HG03439 (cell line): Measurements from ENCODE around the gene SARS1.

Source experiments
- ATAC-seq: cut with Tn5 transposase; IDR thresholded peaks from one replicate; pipeline ENCODE4 v1.9.1; 2021; ENCODE audit warnings: mild to moderate bottlenecking, moderate library complexity; ENCODE audit not compliant: unreplicated experiment

The SARS1 gene

GRCh38 chr1:109259674-109260557, 46.2 kb downstream of the SARS1 start:
- no peak for ATAC-seq

DNA sequence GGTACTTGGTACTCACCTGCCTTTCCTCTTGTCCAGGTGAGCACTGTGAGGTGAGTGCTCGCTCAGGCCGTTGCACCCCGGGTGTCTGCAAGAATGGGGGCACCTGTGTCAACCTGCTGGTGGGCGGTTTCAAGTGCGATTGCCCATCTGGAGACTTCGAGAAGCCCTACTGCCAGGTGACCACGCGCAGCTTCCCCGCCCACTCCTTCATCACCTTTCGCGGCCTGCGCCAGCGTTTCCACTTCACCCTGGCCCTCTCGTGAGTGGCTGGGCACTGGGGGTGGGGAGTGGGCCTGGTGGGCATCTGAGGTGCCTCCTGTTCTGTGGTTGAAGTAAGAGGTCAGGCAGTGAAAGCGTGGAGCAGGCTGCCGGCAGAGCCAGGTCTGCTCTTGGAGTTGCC, 47.3 kb downstream of the SARS1 start:
- no peak for ATAC-seq

GRCh38 chr1:109261578-109261977, 47.9 kb downstream of the SARS1 start:
- ATAC-seq = no peak

DNA sequence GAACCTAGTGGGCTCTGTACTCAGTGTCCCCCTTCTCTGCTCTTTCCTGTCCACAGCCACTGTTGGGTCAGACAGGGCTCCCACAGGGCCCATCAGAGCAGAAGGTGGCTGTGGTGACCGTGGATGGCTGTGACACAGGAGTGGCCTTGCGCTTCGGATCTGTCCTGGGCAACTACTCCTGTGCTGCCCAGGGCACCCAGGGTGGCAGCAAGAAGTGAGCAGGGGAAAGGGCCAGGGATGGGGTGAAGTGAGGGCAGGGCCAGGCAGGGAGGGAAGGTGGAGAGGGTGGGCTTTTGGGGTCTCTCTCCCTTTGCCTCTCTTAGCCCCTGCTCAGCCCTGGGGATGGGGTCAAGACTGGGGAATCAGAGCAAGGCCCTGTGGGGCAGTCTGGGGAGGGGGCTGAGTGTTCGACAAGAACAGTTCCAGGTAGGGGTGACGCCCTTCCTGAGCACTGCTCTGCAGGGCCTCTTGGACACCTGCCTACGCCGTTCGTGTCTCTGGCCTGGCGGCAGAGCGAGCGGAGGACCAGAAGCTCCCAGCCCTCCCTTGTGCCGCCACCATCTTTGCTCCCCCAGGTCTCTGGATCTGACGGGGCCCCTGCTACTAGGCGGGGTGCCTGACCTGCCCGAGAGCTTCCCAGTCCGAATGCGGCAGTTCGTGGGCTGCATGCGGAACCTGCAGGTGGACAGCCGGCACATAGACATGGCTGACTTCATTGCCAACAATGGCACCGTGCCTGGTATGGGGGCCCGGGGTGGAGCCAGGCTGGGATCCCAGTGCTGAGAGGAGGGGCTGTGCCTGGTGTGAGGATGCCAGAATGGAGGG, 48.7 kb downstream of the SARS1 start:
- ATAC-seq = no peak

- no peak for ATAC-seq
Measured at GRCh38 chr1:109263234-109263596, 49.5 kb downstream of the SARS1 start.

GRCh38 chr1:109263597-109264378, 50.1 kb downstream of the SARS1 start:
- peak; percentile 69 for ATAC-seq

- no peak for ATAC-seq
Measured at GRCh38 chr1:109264379-109264755, 50.6 kb downstream of the SARS1 start.

DNA sequence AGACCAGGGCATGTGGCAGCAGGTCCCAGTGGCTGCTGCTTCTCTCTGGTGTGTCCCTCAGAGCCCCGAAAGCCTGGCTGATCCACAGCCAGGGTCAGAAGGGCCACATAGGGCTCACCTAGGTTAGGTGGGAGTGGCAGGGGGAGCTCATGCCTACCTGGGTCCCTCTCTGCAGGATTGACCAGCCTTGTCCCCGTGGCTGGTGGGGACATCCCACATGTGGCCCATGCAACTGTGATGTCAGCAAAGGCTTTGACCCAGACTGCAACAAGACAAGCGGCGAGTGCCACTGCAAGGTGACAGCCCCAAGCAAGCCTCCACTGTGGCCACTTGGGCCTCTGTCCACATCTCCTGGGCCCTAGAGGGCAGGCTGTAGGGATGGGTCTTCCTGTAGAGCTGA, 51.3 kb downstream of the SARS1 start:
- ATAC-seq = no peak

DNA sequence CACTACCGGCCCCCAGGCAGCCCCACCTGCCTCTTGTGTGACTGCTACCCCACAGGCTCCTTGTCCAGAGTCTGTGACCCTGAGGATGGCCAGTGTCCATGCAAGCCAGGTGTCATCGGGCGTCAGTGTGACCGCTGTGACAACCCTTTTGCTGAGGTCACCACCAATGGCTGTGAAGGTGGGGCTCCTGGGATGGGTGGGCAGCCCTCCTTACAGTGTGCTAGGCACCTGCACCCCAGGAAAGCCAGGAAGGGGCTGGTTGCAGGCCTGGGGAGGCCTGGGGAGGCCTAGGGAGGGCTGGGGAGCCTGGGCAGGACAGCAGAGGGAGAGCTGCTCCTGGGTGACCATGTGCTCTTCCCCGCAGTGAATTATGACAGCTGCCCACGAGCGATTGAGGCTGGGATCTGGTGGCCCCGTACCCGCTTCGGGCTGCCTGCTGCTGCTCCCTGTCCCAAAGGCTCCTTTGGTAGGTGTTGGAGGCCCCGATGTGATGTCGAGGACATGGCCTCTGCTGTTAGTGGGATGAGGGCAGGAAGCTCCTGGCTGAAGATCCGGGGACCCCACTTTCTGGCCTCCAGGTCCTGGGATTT, 52.1 kb downstream of the SARS1 start:
- no peak for ATAC-seq

GRCh38 chr1:109266965-109267364, 53.2 kb downstream of the SARS1 start:
- no peak for ATAC-seq

- ATAC-seq = no peak
Measured at GRCh38 chr1:109267743-109268300, 54.1 kb downstream of the SARS1 start.

GRCh38 chr1:109268431-109269211, 54.9 kb downstream of the SARS1 start:
- no peak for ATAC-seq

DNA sequence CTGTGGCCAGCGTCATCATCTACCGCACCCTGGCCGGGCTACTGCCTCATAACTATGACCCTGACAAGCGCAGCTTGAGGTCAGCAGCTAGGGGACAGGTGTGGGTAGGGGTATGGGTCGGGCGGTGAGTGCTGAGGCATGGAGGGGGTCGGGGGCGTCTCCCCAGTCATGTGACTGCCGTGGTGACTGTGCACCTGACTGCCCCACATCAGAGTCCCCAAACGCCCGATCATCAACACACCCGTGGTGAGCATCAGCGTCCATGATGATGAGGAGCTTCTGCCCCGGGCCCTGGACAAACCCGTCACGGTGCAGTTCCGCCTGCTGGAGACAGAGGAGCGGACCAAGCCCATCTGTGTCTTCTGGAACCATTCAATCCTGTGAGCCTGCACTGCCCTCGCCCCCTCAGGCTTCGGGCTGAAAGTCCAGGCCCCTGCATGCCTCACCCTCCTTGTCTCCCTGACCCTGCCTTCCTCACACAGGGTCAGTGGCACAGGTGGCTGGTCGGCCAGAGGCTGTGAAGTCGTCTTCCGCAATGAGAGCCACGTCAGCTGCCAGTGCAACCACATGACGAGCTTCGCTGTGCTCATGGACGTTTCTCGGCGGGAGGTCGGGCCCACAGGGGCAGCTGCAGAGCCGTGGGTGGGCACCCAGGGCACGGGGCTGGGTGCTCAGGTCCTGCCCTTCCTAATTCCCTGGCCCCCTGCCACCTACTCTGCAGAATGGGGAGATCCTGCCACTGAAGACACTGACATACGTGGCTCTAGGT, 55.7 kb downstream of the SARS1 start:
- no peak for ATAC-seq

DNA sequence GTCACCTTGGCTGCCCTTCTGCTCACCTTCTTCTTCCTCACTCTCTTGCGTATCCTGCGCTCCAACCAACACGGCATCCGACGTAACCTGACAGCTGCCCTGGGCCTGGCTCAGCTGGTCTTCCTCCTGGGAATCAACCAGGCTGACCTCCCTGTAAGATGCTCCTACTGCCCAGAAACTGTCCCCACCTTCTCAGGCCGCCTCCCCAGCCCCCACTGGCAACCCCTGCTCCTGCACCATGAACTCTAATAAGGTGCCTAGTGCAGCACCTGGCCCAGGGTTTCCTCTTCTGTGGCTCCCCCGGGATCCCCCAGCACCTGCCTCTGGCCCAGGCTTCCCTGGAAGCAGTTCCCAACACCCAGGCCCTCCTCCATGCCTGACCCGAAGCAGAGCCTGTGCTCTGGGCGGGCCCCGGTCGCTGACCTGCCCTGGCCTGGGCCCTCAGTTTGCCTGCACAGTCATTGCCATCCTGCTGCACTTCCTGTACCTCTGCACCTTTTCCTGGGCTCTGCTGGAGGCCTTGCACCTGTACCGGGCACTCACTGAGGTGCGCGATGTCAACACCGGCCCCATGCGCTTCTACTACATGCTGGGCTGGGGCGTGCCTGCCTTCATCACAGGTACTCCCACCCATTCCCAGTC, 56.4 kb downstream of the SARS1 start:
- no peak for ATAC-seq

- no peak for ATAC-seq
Measured at GRCh38 chr1:109270623-109271317, 57.1 kb downstream of the SARS1 start.

DNA sequence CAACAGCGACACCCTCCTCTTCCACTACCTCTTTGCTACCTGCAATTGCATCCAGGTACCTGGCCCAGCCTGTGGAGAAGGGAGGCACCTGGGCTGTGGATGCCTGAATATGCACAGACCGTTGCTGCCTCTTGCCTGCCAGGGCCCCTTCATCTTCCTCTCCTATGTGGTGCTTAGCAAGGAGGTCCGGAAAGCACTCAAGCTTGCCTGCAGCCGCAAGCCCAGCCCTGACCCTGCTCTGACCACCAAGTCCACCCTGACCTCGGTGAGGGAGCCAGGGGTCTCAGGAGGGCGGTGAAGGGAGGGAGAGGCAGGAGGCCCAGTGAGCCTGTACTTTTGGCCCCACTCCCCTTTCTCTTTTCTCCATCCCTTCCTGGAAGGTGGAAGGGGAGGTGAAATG, 57.7 kb downstream of the SARS1 start:
- ATAC-seq = no peak

DNA sequence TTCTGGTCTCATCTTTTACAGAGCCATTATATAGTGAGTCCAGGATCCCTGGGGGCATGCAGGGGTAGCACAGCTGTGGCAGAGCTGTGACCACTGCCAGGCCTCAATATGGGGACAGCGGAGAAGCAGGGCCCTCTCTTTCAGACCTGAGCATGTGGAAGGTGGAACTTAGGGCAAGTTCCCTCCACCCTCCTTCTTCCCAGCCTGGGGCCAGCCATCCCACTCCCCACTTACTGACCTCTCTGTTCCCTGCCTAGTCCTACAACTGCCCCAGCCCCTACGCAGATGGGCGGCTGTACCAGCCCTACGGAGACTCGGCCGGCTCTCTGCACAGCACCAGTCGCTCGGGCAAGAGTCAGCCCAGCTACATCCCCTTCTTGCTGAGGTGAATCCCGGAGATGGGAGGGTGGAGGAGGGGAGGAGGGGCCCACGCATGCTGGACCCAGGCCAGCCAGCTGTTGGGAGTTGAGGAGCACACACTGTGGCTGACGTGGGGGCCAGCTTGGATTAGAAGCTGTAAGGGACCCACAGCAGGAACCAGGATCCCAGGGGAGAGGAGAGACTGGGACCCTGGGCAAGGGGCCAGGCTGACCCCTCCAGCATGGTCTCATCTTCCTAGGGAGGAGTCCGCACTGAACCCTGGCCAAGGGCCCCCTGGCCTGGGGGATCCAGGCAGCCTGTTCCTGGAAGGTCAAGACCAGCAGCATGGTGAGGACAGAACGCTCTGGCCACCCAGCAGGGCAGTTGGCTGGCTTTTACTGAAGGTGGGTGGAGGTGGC, 58.5 kb downstream of the SARS1 start:
- ATAC-seq = no peak
